GM21526 (cell line): Measurements from ENCODE around the gene CUBN.

ENCODE experiments used
- ATAC-seq: cut with Tn5 transposase; IDR thresholded peaks from one replicate; pipeline ENCODE4 v1.9.1; 2021; ENCODE audit warnings: moderate library complexity; ENCODE audit not compliant: unreplicated experiment, low FRiP score

The CUBN gene

DNA sequence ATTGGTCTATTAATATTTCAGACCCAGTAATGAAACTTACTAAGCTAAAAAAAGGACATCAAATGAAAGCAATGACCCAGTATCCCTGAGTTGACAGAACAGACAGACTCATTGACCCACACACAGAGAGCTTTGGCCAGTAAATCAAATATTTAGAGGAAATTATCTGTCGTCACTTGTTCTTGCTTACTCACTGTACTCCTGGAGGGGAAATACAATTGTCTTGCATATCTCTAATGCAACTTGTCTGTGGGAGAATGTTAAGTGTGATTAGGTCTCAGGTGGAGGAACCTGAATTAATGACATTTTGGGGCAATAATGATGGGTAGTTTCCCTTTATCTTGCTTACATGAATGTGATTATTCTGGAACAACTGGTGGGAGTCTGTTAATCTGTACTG lies 80.4 kb downstream of the CUBN start:
- no peak for ATAC-seq

- no peak for ATAC-seq
These were observed 81.7 kb downstream of the CUBN start for GRCh38 chr10:17047908-17048307.

GRCh38 chr10:17046989-17047388 lies 82.6 kb downstream of the CUBN start:
- no peak for ATAC-seq

DNA sequence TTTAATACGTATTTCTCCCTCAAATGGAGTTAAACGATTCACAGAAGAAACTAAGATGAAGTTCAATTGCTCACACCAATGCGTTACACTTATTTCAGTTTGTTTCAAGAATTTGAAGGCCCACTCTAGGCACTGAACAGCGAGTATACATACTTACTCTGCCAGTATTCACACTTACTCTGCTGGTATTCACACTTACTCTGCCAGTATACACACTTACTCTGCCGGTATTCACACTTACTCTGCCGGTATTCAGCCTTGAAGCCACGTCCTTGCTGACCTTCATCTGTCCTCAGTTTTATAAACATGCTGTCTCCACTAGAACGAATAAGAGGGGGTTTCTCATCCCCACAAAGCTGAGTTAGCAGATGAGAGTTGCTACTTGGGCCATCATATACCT lies 86.0 kb downstream of the CUBN start:
- no peak for ATAC-seq

GRCh38 chr10:17041626-17042520 lies 87.7 kb downstream of the CUBN start:
- no peak for ATAC-seq

GRCh38 chr10:17038627-17039026 lies 91.0 kb downstream of the CUBN start:
- no peak for ATAC-seq

- ATAC-seq: no peak
These were observed 91.7 kb downstream of the CUBN start for GRCh38 chr10:17037910-17038309.

DNA sequence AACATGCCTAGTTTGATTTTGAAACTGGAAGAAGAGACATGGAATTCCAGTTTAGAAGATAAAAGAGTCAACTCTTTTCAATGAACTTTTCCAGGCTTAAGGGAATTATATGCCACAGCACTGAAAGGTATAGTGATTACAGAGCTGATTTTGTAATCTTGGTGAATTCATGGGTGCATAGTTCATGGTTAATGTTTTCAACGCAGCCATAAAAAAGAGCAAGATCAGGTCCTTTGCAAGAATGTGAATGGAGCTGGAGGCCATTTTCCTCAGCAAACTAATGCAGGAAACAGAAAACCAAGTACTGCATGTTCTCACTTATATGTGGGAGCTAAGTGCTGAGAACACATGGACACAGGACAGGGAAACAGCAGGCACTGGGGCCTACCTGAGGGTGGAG lies 94.2 kb downstream of the CUBN start:
- ATAC-seq: no peak

DNA sequence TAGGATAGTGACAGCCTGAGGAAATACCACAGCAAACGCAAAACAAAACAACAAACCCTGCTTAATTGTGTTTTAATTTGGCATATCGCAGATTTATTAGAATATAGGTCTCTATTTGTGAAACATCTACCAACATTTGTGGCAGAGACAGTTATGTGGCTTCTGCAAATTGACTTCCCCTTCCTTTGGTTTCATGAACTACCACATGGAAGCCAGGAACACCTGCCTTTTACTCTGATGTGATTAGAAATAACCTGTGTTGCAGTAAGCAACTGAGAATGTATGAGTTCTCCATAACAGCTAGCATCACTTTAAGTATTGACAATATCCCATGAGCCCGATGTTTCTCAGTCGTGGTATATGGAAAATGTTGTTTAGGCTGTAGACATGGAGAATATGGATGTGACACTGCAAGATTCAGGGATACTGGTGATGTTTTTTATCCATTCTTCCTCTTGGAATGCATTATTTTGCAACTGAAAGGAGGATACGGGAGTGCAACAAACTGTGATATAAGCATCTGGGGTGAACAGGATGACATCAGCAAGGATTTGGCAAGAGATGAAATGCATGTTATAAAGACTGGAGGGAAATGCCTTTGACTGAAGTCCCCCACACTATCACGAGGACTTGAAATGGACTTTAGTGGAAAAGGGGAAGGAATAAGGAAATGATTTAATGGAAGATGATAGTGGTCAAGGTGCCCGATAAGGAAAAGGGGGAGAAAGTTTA lies 95.9 kb downstream of the CUBN start:
- no peak for ATAC-seq

DNA sequence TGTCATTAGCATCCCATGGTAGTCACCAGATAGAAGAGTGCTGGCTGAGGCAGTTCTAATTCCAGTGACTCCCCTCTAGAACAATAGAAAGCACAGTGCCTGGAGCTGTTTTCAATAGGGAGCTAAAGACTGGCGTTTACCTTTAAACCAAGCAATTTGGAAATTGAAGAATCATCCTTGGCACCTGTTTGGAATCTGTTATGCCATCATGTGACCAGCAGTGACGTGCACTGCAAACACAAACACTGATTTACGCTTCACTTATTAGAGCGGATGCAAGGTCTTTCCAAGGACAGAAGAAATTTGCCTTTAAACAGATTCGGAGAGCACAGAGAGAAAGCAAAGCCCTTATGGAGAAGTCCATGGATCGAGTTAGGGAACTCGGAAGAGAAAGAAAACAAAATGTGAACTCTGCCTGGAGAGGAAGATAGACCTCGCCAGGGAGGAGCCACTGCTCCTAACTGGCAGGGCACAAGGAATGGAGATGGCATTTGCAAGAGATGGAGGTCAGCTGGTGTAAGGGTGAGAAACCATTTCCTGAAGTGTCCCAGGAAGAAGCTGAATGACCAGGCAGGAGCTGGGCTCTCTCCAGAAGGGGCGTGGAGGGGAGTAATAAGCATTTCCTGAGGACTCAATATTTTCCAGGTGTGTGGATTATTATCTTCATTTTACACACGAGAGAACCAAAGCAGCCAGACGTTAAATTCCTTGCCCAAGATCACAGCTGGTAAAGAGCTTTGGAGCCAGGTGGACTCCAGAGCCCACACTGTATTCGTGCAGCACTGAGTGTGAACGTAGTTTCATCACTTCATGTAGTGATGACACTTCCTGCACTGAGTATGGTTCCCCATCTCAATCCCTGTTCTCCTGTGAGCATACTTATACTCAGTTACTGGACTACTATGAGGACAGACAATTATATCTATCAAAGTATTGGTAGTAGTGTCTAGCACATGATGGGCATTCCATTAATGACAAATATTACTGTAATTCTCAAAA lies 97.7 kb downstream of the CUBN start:
- no peak for ATAC-seq

GRCh38 chr10:17029581-17030271 lies 99.9 kb downstream of the CUBN start:
- ATAC-seq: no peak

DNA sequence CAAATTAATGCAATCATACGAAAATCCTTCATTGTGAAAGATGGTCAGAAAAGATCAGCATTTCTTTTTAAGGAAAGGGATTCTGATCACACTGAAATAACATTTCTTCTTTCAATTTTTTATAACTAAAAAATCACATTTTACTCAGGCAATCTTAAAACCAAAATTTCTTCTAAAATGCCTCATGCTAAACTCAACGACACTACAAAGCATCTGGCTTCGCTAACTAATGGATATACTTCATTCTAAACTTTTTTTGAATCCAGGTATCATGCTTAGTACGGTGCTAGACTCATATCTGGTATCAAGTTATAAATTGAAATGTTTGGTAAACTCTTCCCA lies 100.4 kb downstream of the CUBN start:
- ATAC-seq: no peak

GRCh38 chr10:17028798-17029197 lies 100.8 kb downstream of the CUBN start:
- no peak for ATAC-seq

DNA sequence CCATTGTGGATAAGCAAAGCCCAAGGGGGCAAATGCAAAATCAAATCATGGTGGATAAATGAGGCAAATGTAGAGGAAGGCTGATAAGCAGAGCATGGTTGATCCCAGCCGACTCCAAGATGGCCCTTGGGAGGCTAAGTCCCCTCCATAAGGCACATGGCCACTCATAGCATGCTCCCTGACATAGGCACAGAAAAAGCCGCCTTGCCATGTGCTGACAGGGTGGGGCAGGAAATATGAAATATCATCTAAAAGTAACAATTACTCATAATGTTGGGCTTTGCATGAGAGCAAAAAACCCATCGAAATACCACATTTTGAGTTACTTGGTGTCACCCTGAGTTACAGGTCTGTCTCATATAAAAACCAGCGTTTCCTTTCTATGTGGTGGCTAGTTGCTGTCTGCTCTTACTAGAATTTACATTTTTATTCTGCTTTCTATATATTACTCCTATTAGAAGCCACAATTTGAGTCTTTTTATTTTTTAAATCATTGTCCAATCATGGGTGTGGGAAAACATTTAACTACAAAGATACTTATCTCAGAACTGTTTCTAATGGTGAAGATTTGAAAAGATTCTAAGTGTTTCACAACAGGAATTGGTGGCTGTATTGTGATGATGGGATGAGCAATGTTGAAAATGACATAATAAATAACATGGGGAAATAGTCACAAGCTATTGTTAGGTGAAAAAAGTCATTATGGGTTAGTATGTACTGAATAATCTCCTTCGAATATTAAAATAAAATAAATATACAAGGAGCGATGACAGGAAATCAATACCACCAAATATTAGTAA lies 102.7 kb downstream of the CUBN start:
- peak; percentile 40 for ATAC-seq

GRCh38 chr10:17025444-17026295 lies 103.9 kb downstream of the CUBN start:
- ATAC-seq: no peak

DNA sequence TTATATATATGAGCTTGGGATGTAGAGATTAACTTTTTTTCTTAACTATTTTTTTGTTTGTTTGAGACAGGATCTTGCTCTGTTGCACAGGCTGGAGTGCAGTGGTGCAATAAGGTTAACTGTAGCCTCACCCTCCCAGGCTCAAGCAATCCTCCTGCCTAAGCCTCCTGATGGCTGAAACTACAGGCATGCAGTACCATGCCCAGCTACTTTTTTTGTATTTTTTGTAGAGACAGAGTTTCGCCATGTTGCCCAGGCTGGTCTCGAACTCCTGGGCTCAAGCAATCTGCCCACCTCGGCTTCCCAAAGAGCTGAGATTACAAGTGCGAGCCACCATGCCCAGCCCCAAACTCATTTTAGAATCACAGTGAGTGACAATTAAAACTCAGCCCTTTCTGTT lies 105.2 kb downstream of the CUBN start:
- ATAC-seq: no peak

DNA sequence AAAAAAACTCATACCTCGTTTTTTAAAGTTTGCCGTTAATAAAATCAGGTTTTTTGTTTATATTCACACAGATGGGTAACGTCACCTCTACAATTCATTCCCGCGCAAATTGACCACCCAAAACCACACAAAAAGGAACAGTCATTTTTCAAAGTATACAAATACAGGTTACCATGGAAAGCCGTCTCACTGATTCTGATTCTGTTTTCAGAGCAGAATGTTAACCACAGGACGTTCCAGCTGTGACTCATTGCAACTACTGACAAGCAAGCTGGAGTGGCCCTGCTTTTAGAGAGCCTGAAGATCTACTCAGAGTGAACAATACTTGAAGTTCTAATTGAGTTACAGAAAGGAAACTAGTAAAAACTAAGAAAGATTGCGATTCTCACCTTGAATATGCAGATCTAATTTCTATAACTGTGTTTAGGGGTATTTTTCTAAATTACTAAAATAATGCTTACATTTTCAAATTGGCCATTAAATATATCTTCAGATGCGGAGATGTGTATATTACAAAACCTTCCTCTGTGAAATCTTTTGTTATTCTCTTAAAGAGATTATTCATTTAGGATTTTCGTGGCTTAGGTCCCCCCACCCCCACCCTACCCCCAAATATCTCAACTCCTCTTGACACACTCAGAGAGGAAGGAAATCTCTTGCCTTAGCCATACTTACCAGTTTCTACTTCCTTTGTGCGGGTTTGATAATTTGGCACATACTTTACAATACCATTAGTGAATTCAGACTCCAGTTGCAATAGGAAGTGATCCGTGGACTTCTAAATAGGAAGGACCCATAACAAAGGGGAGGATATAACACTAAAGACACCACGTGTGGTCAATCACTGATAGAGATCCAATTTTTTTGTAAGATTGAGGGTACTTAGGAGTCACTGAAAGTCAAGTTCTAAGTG lies 106.0 kb downstream of the CUBN start:
- ATAC-seq: peak; percentile 97
